DOHH2 (cell line): ENCODE measurements around the gene PCYT1B.
"Not testable (repeated sequence)": the region's sequence is repeated elsewhere in the genome, so short reads cannot be mapped to it uniquely, and the experiment has no call there.

Experiments
- EZH2phosphoT487 ChIP-seq: fragments of 200-600 bp; sonication (generic); IDR thresholded peaks from 2 replicates; pipeline ENCODE4 v1.6.1; 2017; ENCODE audit warnings: borderline replicate concordance, mild to moderate bottlenecking, antibody characterized with exemption, low read length, moderate library complexity, mixed read lengths
- TF ChIP-seq, protein P1 (sequence below): fragments of 200-600 bp; sonication (generic); IDR thresholded peaks from one replicate; pipeline ENCODE4 v1.5.1; 2014; ENCODE audit warnings: antibody characterized with exemption, mild to moderate bottlenecking, low read depth, low read length; ENCODE audit not compliant: poor library complexity, severe bottlenecking

DNA sequence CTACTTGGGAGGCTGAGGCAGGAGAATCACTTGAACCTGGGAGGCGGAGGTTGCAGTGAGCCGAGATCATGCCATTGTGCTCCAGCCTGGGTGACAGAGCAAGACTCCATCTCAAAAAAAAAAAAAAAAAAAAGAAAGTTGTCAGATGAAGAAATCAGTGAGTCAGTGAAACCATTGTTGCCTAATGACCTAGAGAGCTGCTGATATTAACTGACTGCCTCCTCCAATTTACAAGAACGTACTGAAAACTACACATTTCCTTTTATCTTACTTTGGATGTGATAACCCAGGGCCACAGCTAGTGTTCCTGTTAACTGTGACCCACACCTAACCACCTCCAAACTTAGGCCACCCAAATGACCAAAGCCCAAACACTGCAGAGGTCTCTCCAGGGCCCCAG is 41.2 kb downstream of the PCYT1B start:
- TF ChIP-seq, protein P1, sequence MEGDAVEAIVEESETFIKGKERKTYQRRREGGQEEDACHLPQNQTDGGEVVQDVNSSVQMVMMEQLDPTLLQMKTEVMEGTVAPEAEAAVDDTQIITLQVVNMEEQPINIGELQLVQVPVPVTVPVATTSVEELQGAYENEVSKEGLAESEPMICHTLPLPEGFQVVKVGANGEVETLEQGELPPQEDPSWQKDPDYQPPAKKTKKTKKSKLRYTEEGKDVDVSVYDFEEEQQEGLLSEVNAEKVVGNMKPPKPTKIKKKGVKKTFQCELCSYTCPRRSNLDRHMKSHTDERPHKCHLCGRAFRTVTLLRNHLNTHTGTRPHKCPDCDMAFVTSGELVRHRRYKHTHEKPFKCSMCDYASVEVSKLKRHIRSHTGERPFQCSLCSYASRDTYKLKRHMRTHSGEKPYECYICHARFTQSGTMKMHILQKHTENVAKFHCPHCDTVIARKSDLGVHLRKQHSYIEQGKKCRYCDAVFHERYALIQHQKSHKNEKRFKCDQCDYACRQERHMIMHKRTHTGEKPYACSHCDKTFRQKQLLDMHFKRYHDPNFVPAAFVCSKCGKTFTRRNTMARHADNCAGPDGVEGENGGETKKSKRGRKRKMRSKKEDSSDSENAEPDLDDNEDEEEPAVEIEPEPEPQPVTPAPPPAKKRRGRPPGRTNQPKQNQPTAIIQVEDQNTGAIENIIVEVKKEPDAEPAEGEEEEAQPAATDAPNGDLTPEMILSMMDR = not testable (repeated sequence)
- not testable (repeated sequence) for TF ChIP-seq EZH2phosphoT487
